NT2/D1 (cell line): Measurements from ENCODE around the gene HYAL4.
A peak's percentile ranks its signal among the peaks of the same experiment; 100 is the strongest.

Experiments used
- DNase-seq: peaks from one replicate; pipeline ENCODE4 v3.0.0-alpha.2; 2011; ENCODE audit warnings: low read depth, low spot score
- H3K27me3 ChIP-seq: 2 replicates; pipeline ENCODE4 v1.6.0; 2011; ENCODE audit warnings: mild to moderate bottlenecking; ENCODE audit not compliant: insufficient read length, insufficient read depth
- H3K36me3 ChIP-seq: 2 replicates; pipeline ENCODE4 v1.6.1; 2011; ENCODE audit warnings: mild to moderate bottlenecking, low read length, mixed read lengths; ENCODE audit not compliant: insufficient read depth, insufficient read length
- H3K4me1 ChIP-seq: 2 replicates; pipeline ENCODE4 v1.5.1; 2011; ENCODE audit not compliant: insufficient read depth, insufficient read length
- H3K4me3 ChIP-seq: 2 replicates; pipeline ENCODE4 v1.5.1; 2011; ENCODE audit warnings: low read depth; ENCODE audit not compliant: insufficient read length
- H3K9ac ChIP-seq: 2 replicates; pipeline ENCODE4 v1.6.0; 2011; ENCODE audit warnings: low read depth; ENCODE audit not compliant: insufficient read length
- H3K9me3 ChIP-seq: 2 replicates; pipeline ENCODE4 v1.5.1; 2011; ENCODE audit warnings: mild to moderate bottlenecking, low read length; ENCODE audit not compliant: insufficient read depth
- SUZ12 ChIP-seq: IDR thresholded peaks from 2 replicates; pipeline ENCODE4 v1.6.1; 2011; ENCODE audit not compliant: insufficient read length, insufficient read depth; ENCODE audit errors: extremely low read depth
- YY1 ChIP-seq: IDR thresholded peaks from 2 replicates; pipeline ENCODE4 v1.6.1; 2011; ENCODE audit not compliant: insufficient read length, insufficient read depth
- ZNF274 ChIP-seq: IDR thresholded peaks from 2 replicates; pipeline ENCODE4 v1.6.1; 2011; ENCODE audit warnings: mild to moderate bottlenecking, low read depth, low read length

Gene HYAL4

GRCh38 chr7:123864436-123864835 is 19.5 kb downstream of the HYAL4 start:
- Histone ChIP-seq H3K36me3 (no peaks in the 10 kb centered on the region), H3K27me3 (no peaks in the 10 kb centered on the region), H3K9ac (no peak overlapping the region), H3K9me3 (no peaks in the 10 kb centered on the region), H3K4me3 (no peak overlapping the region), H3K4me1 (no peaks in the 10 kb centered on the region)
- TF ChIP-seq SUZ12 (no peak), YY1 (no peak), ZNF274 (no peak)
- DNase-seq, result no peak

GRCh38 chr7:123864966-123865365 is 20.0 kb downstream of the HYAL4 start:
- no peaks in the 10 kb centered on the region for H3K36me3 ChIP-seq
- no peaks in the 10 kb centered on the region for H3K27me3 ChIP-seq
- TF ChIP-seq YY1 (no peak), SUZ12 (no peak), ZNF274 (no peak)
- no peak overlapping the region for H3K9ac ChIP-seq
- no peaks in the 10 kb centered on the region for H3K9me3 ChIP-seq
- no peak for DNase-seq
- H3K4me3 ChIP-seq, result no peak overlapping the region
- H3K4me1 ChIP-seq, result no peaks in the 10 kb centered on the region

- no peaks in the 10 kb centered on the region for H3K4me1 ChIP-seq
- peak; percentile 58 for DNase-seq
- no peaks in the 10 kb centered on the region for H3K9me3 ChIP-seq
- H3K36me3 ChIP-seq, result no peaks in the 10 kb centered on the region
- no peak overlapping the region for H3K9ac ChIP-seq
- TF ChIP-seq ZNF274 (no peak), SUZ12 (no peak), YY1 (no peak)
- H3K27me3 ChIP-seq, result no peaks in the 10 kb centered on the region
- H3K4me3 ChIP-seq, result no peak overlapping the region
Measured at GRCh38 chr7:123865517-123866117, 20.6 kb downstream of the HYAL4 start.

DNA sequence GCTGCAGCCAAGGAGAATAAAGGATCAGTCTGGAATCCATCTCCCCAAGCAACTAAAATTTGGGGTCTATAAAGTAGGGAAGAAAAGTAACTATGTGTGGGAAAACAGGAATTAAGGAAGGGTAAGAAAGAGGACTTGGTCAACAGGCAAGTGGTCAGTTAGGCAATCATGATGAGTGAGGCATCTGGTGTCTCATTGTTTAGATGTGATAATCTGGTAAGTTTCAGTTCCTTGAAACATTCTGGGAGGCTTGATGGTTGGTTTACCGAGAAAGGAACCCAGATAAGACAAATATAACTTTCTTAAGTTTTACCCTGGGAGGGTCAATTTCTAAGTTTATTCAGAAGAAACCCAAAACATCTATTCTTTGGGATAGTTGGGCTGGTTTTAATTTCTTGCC is 22.3 kb downstream of the HYAL4 start:
- no peak for TF ChIP-seq ZNF274
- no peak for TF ChIP-seq SUZ12
- TF ChIP-seq YY1, result no peak
- no peak overlapping the region for H3K9ac ChIP-seq

GRCh38 chr7:123871998-123872867 is 27.3 kb downstream of the HYAL4 start:
- H3K9ac ChIP-seq, result no peak overlapping the region
- TF ChIP-seq SUZ12, result no peak
- no peak for TF ChIP-seq ZNF274
- TF ChIP-seq YY1, result no peak
- H3K4me1 ChIP-seq, result no peaks in the 10 kb centered on the region
- no peaks in the 10 kb centered on the region for H3K36me3 ChIP-seq
- H3K27me3 ChIP-seq, result no peaks in the 10 kb centered on the region
- no peaks in the 10 kb centered on the region for H3K9me3 ChIP-seq
- DNase-seq, result peak; percentile 49
- no peak overlapping the region for H3K4me3 ChIP-seq

More for the DNA sequence above, 22.3 kb downstream of the HYAL4 start:
- Histone ChIP-seq H3K27me3 (no peaks in the 10 kb centered on the region), H3K9me3 (no peaks in the 10 kb centered on the region), H3K36me3 (no peaks in the 10 kb centered on the region), H3K4me1 (no peaks in the 10 kb centered on the region), H3K4me3 (no peak overlapping the region)
- DNase-seq, result no peak

DNA sequence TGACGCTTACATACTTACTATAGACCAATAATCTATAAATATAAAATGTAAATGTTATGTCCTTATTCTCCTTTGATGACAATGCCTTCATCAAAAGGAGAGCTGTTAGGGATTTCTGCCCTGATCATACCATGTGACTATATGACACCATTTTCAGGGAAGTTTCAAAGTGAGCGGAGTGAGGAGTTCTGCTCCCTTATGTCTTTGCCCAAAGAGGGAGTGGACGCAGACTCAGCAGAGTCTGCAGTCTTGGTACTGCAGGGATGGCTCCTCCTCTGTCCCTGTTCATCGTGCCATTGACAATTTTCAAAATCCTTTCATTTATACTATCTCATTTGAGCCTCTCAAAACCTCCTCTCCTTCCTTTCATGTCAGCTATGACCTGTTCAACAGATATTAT is 27.9 kb downstream of the HYAL4 start:
- H3K4me1 ChIP-seq, result no peaks in the 10 kb centered on the region
- H3K36me3 ChIP-seq, result no peaks in the 10 kb centered on the region
- no peak for DNase-seq
- no peaks in the 10 kb centered on the region for H3K9me3 ChIP-seq
- H3K27me3 ChIP-seq, result no peaks in the 10 kb centered on the region
- H3K4me3 ChIP-seq, result no peak overlapping the region
- no peak for TF ChIP-seq ZNF274
- H3K9ac ChIP-seq, result no peak overlapping the region

GRCh38 chr7:123876557-123877256 is 31.7 kb downstream of the HYAL4 start:
- no peaks in the 10 kb centered on the region for H3K4me1 ChIP-seq
- no peaks in the 10 kb centered on the region for H3K27me3 ChIP-seq
- H3K4me3 ChIP-seq, result no peak overlapping the region
- no peak overlapping the region for H3K9ac ChIP-seq
- no peak for DNase-seq
- TF ChIP-seq ZNF274 (no peak), YY1 (no peak), SUZ12 (no peak)
- H3K9me3 ChIP-seq, result no peaks in the 10 kb centered on the region
- H3K36me3 ChIP-seq, result no peaks in the 10 kb centered on the region
